SKM-1 (cell line): ENCODE data around the gene MARCKS.

Experiments used
- DNase-seq: peaks from one replicate; lab custom pipeline; 2025; ENCODE audit not compliant: unreplicated experiment; lab: John Stamatoyannopoulos, UW

The MARCKS gene

GRCh38 chr6:113848811-113849210, 8.3 kb upstream of the MARCKS start:
- DNase-seq: no peak

- no peak for DNase-seq
Measured at GRCh38 chr6:113853252-113853651, 3.9 kb upstream of the MARCKS start.

- DNase-seq: peak; percentile 33
Measured at GRCh38 chr6:113854531-113855499, 2.3 kb upstream of the MARCKS start.

GRCh38 chr6:113855500-113856374, 1.4 kb upstream of the MARCKS start:
- no peak for DNase-seq

GRCh38 chr6:113856375-113856624, 845 bp upstream of the MARCKS start:
- no peak for DNase-seq

DNA sequence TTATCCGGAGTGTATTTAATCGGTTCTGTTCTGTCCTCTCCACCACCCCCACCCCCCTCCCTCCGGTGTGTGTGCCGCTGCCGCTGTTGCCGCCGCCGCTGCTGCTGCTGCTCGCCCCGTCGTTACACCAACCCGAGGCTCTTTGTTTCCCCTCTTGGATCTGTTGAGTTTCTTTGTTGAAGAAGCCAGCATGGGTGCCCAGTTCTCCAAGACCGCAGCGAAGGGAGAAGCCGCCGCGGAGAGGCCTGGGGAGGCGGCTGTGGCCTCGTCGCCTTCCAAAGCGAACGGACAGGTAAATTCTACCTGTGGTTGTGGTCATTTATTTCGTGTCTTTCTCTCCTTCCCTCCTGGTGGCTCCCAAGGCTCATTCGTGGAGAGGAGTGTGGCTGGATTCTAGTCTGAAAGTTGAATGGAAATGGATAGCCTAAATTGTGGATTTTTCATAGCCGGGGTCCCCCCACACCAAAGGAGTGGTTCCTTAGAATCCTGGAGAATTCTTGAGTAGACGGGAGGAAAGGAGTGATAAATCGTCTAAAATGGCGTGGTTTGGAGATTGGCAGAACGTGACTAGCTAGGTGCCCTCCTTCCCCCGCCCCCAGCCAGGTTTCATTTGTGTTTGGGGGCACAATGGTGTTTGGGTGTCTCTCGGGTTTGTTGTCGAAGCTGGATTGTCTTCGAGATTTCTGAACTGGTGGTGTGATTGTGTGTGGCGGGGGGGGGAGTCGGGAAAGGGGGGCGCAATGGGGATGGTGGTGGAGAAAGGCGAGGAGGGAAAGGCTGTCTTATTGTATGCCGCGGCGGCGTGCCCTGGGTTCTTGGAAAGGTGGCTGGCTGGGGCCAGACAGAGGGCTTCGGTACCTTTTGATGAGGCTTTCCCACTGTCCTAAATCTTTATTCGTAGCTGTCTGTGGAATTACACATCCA, 673 bp downstream of the MARCKS start:
- DNase-seq: no peak

DNA sequence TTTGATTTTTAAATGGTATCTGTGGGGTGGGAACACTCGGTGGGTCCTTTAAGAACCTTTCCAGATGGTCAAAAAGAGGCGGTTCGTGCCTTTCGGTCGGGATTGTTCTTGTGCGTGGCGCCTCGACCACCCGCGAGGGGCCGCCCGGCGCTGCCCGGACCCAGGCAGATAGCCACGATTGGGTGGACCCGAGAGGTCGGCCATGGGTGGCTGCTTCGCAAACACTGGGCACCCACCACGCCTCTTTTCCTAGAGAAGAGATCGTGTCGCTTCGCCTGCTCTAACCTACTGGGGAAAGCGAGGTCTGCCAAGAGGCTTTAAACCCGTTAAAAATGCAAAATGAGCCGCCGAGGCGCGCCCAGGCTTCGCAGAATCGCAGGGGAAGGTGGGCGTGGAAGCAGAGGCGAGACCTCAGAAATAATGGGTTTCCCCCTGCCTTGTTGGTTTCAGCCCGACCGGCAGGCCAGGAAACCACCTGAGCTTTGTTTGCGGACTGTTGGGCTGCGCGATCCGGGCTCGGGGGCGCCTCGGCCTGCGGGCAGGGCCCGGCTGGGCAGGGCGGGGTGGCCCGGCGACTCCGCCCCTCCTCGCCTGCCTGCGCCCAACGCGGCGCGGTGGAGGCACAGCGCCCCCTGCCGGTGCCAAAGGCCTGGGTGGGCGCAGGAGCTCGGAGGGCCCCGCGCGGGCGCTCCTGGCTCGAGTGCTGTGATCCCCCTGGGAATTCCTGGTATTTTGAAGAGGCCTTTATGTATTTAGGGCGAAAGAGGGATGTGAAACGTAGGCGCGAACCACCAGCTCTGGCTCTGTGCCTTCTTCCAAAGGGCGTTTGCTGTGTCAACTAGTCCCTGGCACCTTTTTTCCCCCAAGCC, 1.6 kb downstream of the MARCKS start:
- DNase-seq: peak; percentile 56

- no peak for DNase-seq
Measured at GRCh38 chr6:113859349-113860180, 2.4 kb downstream of the MARCKS start.

GRCh38 chr6:113860181-113860955, 3.2 kb downstream of the MARCKS start:
- no peak for DNase-seq

DNA sequence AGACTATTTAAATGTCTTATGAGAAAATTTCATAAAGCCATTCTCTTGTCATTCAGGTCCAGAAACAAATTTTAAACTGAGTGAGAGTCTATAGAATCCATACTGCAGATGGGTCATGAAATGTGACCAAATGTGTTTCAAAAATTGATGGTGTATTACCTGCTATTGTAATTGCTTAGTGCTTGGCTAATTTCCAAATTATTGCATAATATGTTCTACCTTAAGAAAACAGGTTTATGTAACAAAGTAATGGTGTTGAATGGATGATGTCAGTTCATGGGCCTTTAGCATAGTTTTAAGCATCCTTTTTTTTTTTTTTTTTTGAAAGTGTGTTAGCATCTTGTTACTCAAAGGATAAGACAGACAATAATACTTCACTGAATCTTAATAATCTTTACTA, 5.0 kb downstream of the MARCKS start:
- DNase-seq: no peak

DNA sequence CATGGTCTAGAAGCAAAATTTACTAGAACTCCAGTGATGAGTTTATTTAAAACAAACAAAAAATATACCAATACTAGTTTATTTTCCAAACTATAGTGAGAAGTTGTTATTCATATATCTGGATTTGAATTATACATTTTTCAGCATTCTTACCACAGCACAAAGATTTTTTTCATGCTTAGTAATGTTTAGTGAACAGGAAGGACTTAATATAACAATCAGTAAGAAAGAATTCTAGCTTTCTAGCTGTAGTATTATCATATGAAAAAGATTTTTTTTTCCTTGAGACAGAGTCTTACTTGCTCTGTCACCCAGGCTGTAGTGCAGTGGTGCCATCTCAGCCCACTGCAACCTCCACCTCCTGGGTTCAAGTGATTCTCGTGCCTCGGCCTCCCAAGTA, 13.8 kb downstream of the MARCKS start:
- DNase-seq: no peak

- DNase-seq: no peak
Measured at GRCh38 chr6:113871975-113872374, 14.8 kb downstream of the MARCKS start.

DNA sequence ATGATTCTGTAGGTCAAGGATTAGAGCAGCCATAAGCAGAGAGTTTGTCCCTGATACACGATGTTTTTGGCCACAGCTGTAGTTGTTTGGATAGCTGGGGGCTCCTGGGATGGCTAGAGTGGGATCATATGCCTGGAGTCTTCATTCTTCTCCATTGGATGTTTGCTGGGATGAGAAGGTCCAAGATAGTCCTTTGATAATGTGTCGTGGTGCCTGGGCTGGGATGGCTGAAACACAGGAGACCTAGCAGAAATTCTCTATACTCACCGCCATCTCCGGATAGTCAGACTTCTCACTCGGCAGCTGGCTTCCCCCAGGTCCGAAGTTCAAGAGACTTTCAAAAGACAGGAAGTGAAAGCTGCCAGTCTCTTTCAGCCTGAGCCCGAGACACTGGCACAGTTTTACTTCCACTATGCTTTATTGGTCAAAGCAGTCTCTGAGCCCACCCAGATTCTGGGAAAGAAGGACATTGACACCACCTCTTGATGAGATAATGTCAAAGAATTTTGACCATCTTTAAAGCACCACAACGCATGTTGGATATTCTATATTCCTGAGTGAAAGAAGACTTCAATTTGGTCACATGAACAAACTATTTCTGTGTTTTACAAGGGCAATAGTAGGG, 16.0 kb downstream of the MARCKS start:
- no peak for DNase-seq

DNA sequence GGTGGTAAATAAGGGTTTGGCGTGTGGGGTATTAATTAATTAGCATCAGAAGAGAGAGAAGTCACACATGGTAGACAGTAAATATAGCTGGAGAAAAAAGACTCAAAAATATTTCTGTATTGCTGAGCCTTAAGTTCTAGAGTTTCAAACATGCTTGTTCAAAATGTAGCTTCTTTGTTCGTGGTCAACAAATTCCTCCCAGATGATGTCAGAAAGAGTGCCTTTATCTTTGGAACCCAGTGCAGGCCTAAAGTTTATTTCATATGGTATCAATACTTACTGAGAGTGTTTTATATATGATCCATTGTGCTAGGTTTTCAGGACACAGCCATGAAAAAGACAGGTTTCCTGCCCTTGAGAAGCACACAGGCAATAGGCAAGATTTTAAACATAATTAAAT, 18.3 kb downstream of the MARCKS start:
- no peak for DNase-seq

- no peak for DNase-seq
Measured at GRCh38 chr6:113876695-113877094, 19.6 kb downstream of the MARCKS start.

GRCh38 chr6:113879186-113880096, 22.3 kb downstream of the MARCKS start:
- DNase-seq: no peak

- peak; percentile 52 for DNase-seq
Measured at GRCh38 chr6:113881478-113881980, 24.4 kb downstream of the MARCKS start.
